ENCODE results near the gene FAR2. TPM values are rescaled to one million over a fixed set of nuclear protein-coding genes. Genes with fewer than 3 reads are reported as not detected.

The FAR2 gene
- total and polyA plus RNA-seq, 4 donors: 7.1 to 14.4 (median 11.2) TPM

DNA sequence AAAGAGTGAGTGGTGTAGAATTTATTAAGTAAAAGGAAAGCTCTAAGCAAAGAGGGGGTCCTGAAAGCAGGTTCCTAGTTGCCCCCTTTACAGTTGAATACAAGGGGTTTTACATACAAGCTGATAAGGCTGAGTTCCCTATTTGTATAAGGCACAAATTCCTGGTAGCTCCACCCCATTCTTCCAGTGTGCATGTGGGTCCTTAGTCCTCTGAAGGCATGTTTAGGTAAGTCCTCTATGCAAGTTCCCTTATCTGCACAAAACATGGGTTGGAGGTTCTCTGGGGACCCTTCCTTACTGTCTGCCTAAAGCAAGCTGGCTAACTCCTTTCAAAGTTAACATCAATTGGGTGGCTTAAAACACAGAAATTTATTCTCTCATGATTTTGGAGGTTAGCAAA, 2.9 kb upstream of the FAR2 start:
- Histone ChIP-seq H3K9me3 (ENCODE audit: control insufficient read depth in 4 of 4, insufficient read depth in 3 of 4, low read length in 3 of 4) (no peaks in the 10 kb centered on the region), H3K36me3 (ENCODE audit: control insufficient read depth in 4 of 4, insufficient read depth in 4 of 4, low read length in 4 of 4) (no peaks in the 10 kb centered on the region), H3K4me3 (no peak overlapping the region), H3K4me1 (ENCODE audit: control insufficient read depth in 5 of 5, insufficient read depth in 5 of 5, low read length in 5 of 5) (peaks cover 0 to 6% (median 0%) of the 10 kb centered on the region in 5 donors), H3K27me3 (ENCODE audit: control insufficient read depth in 3 of 3, insufficient read depth in 3 of 3, low read length in 2 of 3) (peaks cover 0 to 15% (median 13%) of the 10 kb centered on the region in 3 donors), H3K9ac (ENCODE audit: insufficient read depth in 1 of 2, low read length in 2 of 2) (no peak overlapping the region), H3K27ac (ENCODE audit: low read depth in 1 of 2, low read length in 1 of 2) (no peak overlapping the region)
- ATAC-seq (ENCODE audit: insufficient read depth, low FRiP score): no peak
- DNase-seq: no peak
- TF ChIP-seq, protein P1, sequence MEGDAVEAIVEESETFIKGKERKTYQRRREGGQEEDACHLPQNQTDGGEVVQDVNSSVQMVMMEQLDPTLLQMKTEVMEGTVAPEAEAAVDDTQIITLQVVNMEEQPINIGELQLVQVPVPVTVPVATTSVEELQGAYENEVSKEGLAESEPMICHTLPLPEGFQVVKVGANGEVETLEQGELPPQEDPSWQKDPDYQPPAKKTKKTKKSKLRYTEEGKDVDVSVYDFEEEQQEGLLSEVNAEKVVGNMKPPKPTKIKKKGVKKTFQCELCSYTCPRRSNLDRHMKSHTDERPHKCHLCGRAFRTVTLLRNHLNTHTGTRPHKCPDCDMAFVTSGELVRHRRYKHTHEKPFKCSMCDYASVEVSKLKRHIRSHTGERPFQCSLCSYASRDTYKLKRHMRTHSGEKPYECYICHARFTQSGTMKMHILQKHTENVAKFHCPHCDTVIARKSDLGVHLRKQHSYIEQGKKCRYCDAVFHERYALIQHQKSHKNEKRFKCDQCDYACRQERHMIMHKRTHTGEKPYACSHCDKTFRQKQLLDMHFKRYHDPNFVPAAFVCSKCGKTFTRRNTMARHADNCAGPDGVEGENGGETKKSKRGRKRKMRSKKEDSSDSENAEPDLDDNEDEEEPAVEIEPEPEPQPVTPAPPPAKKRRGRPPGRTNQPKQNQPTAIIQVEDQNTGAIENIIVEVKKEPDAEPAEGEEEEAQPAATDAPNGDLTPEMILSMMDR (IDR thresholded peaks at IDR 0.05; ENCODE audit: control extremely low read depth, extremely low read depth): no peak

DNA sequence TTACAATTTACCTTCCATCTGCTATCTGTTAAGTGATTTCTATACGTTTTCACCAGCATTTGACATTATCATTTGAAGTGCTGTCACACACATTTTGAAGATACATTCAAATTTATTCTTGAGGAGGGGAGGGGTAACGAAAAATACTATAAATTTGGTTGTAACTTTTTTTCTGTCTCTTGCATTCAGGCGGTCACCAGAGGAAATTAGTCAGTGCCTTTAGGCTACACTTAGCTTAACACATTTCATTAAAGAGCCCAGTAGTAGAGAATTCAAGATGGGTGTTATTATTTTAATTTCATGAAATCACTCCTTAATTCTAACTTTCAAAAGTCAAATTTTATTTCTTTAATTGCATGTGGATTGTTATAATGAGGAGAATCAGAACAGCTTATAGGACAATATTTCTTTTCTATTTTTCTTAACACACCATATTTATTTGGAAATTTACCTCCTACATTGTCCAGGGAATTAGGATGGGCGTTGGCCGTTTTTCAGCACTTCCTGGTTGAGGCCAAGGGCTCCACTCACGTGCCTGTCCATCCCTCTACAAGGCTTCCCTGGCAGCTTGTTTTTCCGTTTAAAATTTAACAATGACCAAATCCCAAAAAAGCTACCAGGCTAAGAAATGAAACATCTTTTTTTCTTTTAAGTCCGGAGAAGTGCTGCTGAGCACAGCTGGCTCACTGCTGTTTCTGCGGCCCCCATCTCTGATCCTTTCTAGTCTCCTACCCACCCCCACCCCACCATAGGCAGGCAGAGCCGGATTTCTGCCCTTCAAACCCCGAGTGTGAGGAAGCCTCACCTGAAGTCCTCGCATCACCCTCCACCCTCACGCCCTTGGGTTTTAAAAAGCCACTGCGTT, 1.1 kb upstream of the FAR2 start:
- no peak for ATAC-seq (ENCODE audit: insufficient read depth, low FRiP score)
- H3K4me3 ChIP-seq: peak overlapping the region; percentile 46
- peak in 2 of 3 donors; percentile 11 to 26 for DNase-seq
- WGBS, 2 donors: 11 to 12% methylated on average over 14 of the region's 14 CpGs
- H3K9me3 ChIP-seq (ENCODE audit: control insufficient read depth in 4 of 4, insufficient read depth in 3 of 4, low read length in 3 of 4): no peaks in the 10 kb centered on the region
- peak overlapping the region; percentile 40 to 80 for H3K27ac ChIP-seq (ENCODE audit: low read depth in 1 of 2, low read length in 1 of 2)
- peaks cover 0 to 15% (median 14%) of the 10 kb centered on the region in 3 donors for H3K27me3 ChIP-seq (ENCODE audit: control insufficient read depth in 3 of 3, insufficient read depth in 3 of 3, low read length in 2 of 3)
- H3K9ac ChIP-seq (ENCODE audit: insufficient read depth in 1 of 2, low read length in 2 of 2): no peak overlapping the region
- H3K4me1 ChIP-seq (ENCODE audit: control insufficient read depth in 5 of 5, insufficient read depth in 5 of 5, low read length in 5 of 5): peaks cover 0 to 6% (median 0%) of the 10 kb centered on the region in 5 donors
- TF ChIP-seq, protein P1 (IDR thresholded peaks at IDR 0.05; ENCODE audit: control extremely low read depth, extremely low read depth): no peak
- H3K36me3 ChIP-seq (ENCODE audit: control insufficient read depth in 4 of 4, insufficient read depth in 4 of 4, low read length in 4 of 4): no peaks in the 10 kb centered on the region

DNA sequence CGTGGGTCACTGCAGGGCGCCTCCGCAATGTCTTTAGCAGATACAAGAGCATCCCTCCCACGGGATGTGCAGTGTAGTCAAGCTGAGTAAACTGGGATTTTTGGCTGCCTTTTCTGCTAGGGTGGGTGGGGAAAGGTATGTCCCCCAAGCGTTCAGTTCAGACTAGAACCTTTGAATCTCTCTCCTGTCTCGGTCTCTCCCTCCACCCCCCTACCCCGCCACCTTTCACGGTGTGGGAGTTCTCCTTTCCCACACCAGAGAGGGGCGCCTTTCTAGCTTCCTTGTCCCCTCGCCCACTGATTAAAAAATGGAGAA, 525 bp upstream of the FAR2 start:
- H3K27ac ChIP-seq (ENCODE audit: low read depth in 1 of 2, low read length in 1 of 2): peak overlapping the region; percentile 40 to 80
- peak in 1 of 3 donors; percentile 48 for DNase-seq
- ATAC-seq (ENCODE audit: insufficient read depth, low FRiP score): no peak
- peaks cover 0 to 15% (median 14%) of the 10 kb centered on the region in 3 donors for H3K27me3 ChIP-seq (ENCODE audit: control insufficient read depth in 3 of 3, insufficient read depth in 3 of 3, low read length in 2 of 3)
- TF ChIP-seq, protein P1 (IDR thresholded peaks at IDR 0.05; ENCODE audit: control extremely low read depth, extremely low read depth): no peak
- H3K36me3 ChIP-seq (ENCODE audit: control insufficient read depth in 4 of 4, insufficient read depth in 4 of 4, low read length in 4 of 4): no peaks in the 10 kb centered on the region
- 2 to 3% methylated on average over 10 of the region's 10 CpGs for WGBS, 2 donors
- H3K4me1 ChIP-seq (ENCODE audit: control insufficient read depth in 5 of 5, insufficient read depth in 5 of 5, low read length in 5 of 5): peaks cover 0 to 6% (median 0%) of the 10 kb centered on the region in 5 donors
- H3K9ac ChIP-seq (ENCODE audit: insufficient read depth in 1 of 2, low read length in 2 of 2): no peak overlapping the region
- H3K9me3 ChIP-seq (ENCODE audit: control insufficient read depth in 4 of 4, insufficient read depth in 3 of 4, low read length in 3 of 4): no peaks in the 10 kb centered on the region
- peak overlapping the region; percentile 46 for H3K4me3 ChIP-seq

Data from lung (tissue), 12 donors.